ENCODE results near the gene IER3. TPM values are rescaled to one million over a fixed set of nuclear protein-coding genes. Genes with fewer than 3 reads are reported as not detected.

Gene IER3
- total and polyA plus RNA-seq, 2 of the 13 experiments (the other 11 are each of a cell fraction or from before 2014, with no cell fraction given): 51.1 to 131 TPM

DNA sequence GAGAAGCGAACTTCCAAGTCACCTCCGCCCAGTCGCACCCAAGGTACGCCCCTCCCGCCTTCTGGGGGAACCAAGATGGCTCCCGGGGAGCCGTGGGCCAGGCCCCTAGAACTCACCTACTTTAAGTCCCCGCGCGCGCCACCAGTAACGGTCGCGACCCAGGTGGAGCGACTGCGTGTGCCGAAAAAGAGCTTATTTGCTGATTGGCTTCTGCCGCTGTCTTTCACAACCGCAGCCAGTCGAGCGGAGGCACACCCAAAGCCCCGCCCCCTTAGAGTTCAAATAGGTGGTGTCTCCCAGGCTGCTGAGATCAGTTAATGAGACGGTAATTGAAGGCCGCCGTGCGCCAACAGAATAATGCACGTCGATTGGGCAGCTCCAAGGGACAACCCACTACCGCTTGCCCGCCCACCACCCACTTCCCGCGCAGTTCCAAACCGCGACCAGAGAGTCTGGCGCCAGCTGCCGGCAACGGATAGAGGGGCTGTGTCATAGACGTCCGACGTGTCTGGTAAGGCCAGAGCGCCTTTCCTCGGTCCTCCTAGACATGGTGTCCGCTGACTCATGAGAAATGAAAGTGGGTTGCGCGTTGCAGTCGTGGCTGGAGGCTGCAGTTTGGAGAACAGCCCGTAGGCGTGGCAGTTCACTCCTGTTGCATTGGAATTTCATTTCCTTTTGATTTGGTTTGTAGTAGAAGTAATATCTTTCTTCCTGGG is 27.1 kb downstream of the IER3 start, which contains the start of gene MDC1 (continued):
- TF ChIP-seq FOXA1 (IDR thresholded peaks at IDR 0.05) (no peak), FOXA1 (CRISPR knock-in tag; IDR thresholded peaks at IDR 0.05) (peak; percentile 57; the same call in 1 of the 2 replicates), ZFP90 (CRISPR knock-in tag; IDR thresholded peaks at IDR 0.05; ENCODE audit: borderline replicate concordance) (peak; percentile 13; the same call in 1 of the 2 replicates), HDAC6 (IDR thresholded peaks at IDR 0.05; ENCODE audit: low read depth, low read length) (no peak), SATB2 (CRISPR knock-in tag; IDR thresholded peaks at IDR 0.05) (no peak), ZFYVE20 (CRISPR knock-in tag; IDR thresholded peaks at IDR 0.05; ENCODE audit: borderline replicate concordance, low read depth) (no peak; the same call in 1 of the 2 replicates), ZNF10 (CRISPR knock-in tag; IDR thresholded peaks at IDR 0.05; ENCODE audit: borderline replicate concordance, low read depth) (no peak), ZNF563 (CRISPR knock-in tag; IDR thresholded peaks at IDR 0.05) (peak; percentile 59; the same call in 1 of the 2 replicates), ZNF34 (CRISPR knock-in tag; IDR thresholded peaks at IDR 0.05; ENCODE audit: borderline replicate concordance) (peak; percentile 63; the same call in 1 of the 2 replicates), ZNF431 (CRISPR knock-in tag; IDR thresholded peaks at IDR 0.05; ENCODE audit: borderline replicate concordance, low read depth) (peak; percentile 77; the same call in 1 of the 2 replicates), TBX3 (IDR thresholded peaks at IDR 0.05; ENCODE audit: borderline replicate concordance) (peak; percentile 93), SSRP1 (CRISPR knock-in tag; IDR thresholded peaks at IDR 0.05) (peak; percentile 91; the same call in 1 of the 2 replicates), ZNF274 (CRISPR knock-in tag; IDR thresholded peaks at IDR 0.05) (peak; percentile 60; the same call in 1 of the 2 replicates)
- TF ChIP-seq, protein P1, sequence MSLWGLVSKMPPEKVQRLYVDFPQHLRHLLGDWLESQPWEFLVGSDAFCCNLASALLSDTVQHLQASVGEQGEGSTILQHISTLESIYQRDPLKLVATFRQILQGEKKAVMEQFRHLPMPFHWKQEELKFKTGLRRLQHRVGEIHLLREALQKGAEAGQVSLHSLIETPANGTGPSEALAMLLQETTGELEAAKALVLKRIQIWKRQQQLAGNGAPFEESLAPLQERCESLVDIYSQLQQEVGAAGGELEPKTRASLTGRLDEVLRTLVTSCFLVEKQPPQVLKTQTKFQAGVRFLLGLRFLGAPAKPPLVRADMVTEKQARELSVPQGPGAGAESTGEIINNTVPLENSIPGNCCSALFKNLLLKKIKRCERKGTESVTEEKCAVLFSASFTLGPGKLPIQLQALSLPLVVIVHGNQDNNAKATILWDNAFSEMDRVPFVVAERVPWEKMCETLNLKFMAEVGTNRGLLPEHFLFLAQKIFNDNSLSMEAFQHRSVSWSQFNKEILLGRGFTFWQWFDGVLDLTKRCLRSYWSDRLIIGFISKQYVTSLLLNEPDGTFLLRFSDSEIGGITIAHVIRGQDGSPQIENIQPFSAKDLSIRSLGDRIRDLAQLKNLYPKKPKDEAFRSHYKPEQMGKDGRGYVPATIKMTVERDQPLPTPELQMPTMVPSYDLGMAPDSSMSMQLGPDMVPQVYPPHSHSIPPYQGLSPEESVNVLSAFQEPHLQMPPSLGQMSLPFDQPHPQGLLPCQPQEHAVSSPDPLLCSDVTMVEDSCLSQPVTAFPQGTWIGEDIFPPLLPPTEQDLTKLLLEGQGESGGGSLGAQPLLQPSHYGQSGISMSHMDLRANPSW (CRISPR knock-in tag; IDR thresholded peaks at IDR 0.05; ENCODE audit: borderline replicate concordance): peak; percentile 99
- TF ChIP-seq, protein P2, sequence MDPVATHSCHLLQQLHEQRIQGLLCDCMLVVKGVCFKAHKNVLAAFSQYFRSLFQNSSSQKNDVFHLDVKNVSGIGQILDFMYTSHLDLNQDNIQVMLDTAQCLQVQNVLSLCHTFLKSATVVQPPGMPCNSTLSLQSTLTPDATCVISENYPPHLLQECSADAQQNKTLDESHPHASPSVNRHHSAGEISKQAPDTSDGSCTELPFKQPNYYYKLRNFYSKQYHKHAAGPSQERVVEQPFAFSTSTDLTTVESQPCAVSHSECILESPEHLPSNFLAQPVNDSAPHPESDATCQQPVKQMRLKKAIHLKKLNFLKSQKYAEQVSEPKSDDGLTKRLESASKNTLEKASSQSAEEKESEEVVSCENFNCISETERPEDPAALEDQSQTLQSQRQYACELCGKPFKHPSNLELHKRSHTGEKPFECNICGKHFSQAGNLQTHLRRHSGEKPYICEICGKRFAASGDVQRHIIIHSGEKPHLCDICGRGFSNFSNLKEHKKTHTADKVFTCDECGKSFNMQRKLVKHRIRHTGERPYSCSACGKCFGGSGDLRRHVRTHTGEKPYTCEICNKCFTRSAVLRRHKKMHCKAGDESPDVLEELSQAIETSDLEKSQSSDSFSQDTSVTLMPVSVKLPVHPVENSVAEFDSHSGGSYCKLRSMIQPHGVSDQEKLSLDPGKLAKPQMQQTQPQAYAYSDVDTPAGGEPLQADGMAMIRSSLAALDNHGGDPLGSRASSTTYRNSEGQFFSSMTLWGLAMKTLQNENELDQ (CRISPR knock-in tag; IDR thresholded peaks at IDR 0.05; ENCODE audit: borderline replicate concordance): peak; percentile 43; the same call in 1 of the 2 replicates
- TF ChIP-seq, protein P3, sequence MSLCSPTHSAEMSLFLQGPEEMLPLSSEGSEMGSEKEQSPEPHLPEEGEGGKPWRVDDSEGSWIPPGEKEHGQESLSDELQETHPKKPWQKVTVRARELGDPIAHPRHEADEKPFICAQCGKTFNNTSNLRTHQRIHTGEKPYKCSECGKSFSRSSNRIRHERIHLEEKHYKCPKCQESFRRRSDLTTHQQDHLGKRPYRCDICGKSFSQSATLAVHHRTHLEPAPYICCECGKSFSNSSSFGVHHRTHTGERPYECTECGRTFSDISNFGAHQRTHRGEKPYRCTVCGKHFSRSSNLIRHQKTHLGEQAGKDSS (CRISPR knock-in tag; IDR thresholded peaks at IDR 0.05; ENCODE audit: borderline replicate concordance, low read depth): peak; percentile 95; the same call in 1 of the 2 replicates
- TF ChIP-seq, protein P4, sequence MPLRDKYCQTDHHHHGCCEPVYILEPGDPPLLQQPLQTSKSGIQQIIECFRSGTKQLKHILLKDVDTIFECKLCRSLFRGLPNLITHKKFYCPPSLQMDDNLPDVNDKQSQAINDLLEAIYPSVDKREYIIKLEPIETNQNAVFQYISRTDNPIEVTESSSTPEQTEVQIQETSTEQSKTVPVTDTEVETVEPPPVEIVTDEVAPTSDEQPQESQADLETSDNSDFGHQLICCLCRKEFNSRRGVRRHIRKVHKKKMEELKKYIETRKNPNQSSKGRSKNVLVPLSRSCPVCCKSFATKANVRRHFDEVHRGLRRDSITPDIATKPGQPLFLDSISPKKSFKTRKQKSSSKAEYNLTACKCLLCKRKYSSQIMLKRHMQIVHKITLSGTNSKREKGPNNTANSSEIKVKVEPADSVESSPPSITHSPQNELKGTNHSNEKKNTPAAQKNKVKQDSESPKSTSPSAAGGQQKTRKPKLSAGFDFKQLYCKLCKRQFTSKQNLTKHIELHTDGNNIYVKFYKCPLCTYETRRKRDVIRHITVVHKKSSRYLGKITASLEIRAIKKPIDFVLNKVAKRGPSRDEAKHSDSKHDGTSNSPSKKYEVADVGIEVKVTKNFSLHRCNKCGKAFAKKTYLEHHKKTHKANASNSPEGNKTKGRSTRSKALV (CRISPR knock-in tag; IDR thresholded peaks at IDR 0.05): peak; percentile 43; the same call in 1 of the 2 replicates
- TF ChIP-seq, protein P5, sequence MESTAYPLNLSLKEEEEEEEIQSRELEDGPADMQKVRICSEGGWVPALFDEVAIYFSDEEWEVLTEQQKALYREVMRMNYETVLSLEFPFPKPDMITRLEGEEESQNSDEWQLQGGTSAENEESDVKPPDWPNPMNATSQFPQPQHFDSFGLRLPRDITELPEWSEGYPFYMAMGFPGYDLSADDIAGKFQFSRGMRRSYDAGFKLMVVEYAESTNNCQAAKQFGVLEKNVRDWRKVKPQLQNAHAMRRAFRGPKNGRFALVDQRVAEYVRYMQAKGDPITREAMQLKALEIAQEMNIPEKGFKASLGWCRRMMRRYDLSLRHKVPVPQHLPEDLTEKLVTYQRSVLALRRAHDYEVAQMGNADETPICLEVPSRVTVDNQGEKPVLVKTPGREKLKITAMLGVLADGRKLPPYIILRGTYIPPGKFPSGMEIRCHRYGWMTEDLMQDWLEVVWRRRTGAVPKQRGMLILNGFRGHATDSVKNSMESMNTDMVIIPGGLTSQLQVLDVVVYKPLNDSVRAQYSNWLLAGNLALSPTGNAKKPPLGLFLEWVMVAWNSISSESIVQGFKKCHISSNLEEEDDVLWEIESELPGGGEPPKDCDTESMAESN (CRISPR knock-in tag; conservative IDR thresholded peaks at IDR 0.05): peak; percentile 96
